GM20000 (cell line): ENCODE data around the gene PLXND1.
"Not testable (repeated sequence)": the region's sequence is repeated elsewhere in the genome, so short reads cannot be mapped to it uniquely, and the experiment has no call there.

Experiments used
- DNase-seq: peaks from one replicate; pipeline ENCODE4 v3.0.0; 2012; ENCODE audit warnings: low spot score
- TF ChIP-seq, protein P1 (sequence below): IDR thresholded peaks from 2 replicates; pipeline ENCODE4 v1.5.1; 2012; ENCODE audit warnings: mild to moderate bottlenecking, control low read depth; ENCODE audit errors: extremely low read depth, missing control alignments

PLXND1 gene

DNA sequence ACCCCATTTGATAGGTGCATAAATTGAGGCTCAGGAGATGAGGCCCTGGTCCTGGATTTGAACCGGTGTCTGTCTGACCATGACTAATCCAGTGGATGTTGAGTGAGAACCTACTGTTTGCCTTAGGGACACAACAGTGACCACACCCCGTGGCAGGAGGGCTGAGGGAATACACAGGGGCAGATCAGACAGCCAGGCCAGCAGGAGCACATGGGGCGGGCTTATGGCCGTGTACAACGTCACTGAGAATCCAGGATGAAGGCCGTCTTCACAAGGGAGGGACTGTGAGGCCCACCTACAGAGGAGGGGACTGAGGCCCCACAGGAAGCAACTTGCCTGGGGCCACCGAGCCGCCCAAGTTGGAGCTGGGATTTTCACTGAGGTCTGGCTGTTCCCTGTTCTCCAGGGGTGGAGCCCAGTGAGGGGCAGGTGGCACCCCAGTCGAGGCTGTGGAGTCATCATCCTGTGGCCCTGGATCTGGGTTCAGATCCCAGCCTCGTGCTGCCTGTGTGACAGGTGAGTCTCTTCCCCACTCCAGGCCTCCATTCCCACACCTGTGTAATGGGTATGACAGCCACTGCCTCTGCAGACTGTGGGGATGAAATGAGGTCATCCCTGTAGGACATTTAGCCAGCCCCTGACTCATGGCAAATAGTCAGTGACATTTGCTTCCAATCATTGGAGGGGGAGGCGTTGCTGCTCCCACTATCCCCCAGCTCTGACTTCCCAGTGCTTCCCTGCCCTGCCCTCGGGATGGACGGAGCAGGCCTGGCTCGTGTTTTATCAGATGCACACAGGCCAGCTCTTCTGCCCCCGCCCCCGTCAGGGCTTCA, 6.3 kb upstream of the PLXND1 start:
- no peak for DNase-seq
- TF ChIP-seq, protein P1, sequence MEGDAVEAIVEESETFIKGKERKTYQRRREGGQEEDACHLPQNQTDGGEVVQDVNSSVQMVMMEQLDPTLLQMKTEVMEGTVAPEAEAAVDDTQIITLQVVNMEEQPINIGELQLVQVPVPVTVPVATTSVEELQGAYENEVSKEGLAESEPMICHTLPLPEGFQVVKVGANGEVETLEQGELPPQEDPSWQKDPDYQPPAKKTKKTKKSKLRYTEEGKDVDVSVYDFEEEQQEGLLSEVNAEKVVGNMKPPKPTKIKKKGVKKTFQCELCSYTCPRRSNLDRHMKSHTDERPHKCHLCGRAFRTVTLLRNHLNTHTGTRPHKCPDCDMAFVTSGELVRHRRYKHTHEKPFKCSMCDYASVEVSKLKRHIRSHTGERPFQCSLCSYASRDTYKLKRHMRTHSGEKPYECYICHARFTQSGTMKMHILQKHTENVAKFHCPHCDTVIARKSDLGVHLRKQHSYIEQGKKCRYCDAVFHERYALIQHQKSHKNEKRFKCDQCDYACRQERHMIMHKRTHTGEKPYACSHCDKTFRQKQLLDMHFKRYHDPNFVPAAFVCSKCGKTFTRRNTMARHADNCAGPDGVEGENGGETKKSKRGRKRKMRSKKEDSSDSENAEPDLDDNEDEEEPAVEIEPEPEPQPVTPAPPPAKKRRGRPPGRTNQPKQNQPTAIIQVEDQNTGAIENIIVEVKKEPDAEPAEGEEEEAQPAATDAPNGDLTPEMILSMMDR: no peak

DNA sequence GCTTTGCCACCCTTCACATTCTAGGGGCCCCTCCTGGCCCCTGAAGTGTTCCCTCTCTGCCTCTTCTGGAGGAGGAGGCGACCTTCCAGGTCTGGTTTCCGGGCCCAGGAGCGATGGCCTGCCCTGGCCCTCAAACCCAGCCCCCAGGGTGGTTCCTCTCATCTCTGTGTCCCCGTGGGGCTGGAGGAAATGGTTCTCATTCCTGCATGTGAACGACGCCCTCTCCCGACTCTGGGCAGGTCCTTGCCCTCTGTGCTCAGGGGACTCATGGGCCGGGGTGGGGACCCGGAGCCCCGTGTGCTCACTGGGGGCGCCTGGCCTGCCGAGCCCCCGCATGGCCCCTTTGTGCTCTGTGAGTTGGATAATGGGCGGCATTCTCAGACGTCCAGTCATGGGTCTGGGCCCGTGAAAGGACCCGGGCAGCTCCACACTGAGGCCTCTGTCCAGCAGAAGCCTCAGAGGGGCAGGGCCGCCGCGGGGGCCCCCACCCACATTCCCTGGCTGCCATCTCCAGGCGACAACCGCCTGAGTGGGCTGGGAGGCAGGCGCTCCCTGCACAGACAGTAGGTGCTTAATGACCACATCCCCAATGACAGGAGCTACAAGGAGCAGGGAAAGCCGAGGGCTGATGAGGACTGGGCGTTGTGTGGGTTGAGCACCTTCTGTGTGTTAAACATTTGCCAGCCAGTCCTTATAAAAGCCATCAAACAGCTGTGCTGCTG, 5.5 kb upstream of the PLXND1 start:
- TF ChIP-seq, protein P1: no peak
- no peak for DNase-seq

DNA sequence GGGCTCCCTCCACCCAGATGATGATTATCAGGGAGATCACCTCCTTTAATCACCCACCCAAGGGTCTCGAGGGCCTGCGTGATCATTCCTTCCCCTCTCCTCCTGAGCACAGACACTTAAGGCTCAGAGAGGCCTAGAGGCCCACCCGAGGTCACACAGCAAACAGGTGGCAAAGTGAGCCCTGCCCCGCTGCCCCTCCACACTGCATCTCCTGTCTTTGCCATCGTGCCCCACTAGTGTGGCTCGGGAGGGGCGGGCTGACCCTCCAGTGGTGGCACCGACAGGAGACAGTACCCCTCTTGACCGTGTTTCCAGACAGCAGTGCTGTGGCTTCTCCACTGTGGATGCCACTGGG, 4.9 kb upstream of the PLXND1 start:
- no peak for DNase-seq
- TF ChIP-seq, protein P1: no peak

DNA sequence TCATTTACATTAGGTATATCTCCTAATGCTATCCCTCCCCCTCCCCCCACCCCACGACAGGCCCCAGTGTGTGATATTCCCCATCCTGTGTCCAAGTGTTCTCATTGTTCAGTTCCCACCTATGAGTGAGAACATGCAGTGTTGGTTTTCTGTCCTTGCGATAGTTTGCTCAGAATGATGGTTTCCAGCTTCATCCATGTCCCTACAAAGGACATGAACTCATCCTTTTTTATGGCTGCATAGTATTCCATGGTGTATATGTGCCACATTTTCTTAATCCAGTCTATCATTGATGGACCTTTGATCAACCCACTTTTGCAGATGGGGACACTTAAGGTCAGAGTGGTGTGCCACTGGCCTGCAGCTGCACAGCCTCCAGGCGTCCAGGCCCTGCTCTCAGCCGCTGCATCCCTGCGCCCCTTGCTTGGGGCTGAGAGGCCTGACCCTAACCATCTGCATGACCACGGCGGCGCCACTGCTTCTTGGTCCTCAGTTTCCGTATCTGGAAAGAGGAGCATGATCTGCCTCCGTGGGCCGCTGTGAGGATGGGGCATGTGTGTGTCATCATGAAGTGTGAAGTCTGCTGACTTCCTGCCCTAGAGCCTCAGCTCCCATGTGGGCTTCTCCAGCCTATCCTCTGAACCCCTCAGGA, 4.4 kb upstream of the PLXND1 start:
- DNase-seq: not testable (repeated sequence)

DNA sequence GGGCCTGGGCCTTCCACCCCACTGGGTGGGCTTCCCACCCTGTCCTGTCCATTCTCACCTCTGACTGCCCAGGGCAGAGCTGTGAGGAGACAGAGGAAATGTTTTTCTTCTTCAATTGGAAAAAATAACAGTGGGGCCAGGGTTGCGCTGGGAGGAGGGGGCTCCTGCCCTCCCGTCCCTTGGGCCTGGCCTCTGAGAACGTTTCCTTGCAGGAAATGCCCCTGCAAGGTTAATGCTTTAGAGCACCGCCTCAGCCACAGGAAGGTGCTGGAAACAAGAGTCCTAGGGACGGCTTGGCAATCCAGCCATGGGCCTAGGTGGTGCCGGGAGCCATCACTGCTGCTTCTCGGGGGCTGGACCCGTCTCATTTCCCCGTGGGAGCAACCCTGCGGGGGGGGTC, 3.8 kb upstream of the PLXND1 start:
- TF ChIP-seq, protein P1: no peak
- no peak for DNase-seq

DNA sequence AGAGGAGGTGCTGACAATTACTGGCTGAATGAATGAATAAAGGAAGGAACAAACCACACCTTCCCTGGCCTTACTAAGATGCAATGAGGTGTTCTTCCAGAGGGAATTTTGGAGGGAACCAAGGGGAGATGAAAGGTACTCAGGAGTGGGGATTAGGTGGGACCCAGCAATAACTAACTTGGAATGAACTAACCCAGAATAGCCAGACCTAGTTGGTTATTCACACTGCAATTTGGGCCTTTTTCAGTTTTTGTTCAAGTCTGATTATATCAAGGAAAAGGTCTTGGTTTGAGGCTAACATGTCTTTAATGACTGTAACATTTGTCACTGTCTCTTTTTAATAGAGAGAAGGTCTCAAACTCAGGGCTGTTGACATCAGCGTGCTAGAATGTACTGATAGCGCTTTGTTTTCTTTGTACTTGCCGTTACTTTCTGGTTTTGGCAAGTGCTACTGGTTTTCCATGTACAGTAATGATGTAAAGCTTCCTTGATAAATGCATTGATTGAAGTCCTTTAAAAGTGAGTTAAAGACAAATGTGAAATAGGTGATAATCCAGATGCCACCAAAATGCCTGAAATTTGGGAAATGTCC, 3.2 kb upstream of the PLXND1 start:
- TF ChIP-seq, protein P1: no peak
- DNase-seq: no peak

DNA sequence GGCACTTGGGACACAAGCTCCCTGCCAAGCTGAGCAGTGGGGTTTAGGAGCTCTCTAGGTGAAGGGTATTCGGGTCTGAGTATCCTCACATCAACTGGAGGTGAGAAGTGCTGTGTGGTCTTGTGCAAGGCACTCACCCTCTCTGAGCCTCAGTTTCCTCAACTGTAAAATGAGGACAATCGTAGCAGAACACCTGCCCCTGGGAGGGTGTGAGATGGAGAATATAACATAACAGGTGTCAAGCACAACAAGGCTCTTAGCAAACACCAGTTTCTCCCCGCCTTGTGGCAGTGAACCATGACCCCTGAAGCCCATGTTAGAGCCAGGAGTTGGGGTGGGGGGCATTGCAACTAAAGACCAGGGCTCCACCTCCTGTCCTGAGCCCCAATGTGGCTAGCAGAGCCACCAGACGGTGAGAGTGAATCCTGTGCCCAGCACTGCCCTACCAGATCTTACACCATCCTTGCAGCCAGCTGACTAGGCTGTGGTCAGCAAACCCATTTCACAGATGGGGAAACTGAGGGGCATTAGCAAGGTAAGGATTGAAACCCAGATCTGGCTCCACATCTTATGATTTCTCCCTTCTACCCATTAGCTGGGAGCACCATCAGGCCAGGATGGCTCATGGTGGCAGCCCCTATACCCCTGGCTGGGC, 2.6 kb upstream of the PLXND1 start:
- DNase-seq: no peak
- TF ChIP-seq, protein P1: no peak
